GM10266 (cell line): ENCODE measurements around the gene ATXN7L3B.

Source experiments
- DNase-seq: peaks from one replicate; pipeline ENCODE4 v3.0.0; 2012; ENCODE audit errors: extremely low spot score
- TF ChIP-seq, protein P1 (sequence below): IDR thresholded peaks from 2 replicates; pipeline ENCODE4 v1.5.1; 2012; ENCODE audit warnings: mild to moderate bottlenecking, low read depth; ENCODE audit not compliant: control insufficient read depth, insufficient read depth; ENCODE audit errors: missing control alignments

ATXN7L3B gene

DNA sequence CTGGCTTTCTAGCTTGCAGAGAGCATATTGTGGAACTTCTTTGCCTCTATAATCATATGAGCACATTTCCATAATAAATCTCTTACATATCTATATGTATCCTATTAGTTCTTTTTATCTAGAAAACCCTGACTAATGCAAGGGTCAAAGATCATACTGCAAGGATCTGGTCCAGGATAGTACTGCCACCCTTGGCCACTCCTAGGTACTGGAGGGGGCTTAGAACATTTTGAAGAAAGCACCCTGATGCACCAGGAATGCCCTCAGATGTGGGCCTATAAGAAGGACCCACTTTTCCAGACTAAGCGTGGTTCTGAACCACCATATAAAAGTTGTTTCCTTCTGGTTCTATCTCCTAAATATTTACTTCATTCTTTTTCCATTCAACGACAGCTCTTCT is 14.6 kb downstream of the ATXN7L3B start:
- DNase-seq: no peak
- TF ChIP-seq, protein P1, sequence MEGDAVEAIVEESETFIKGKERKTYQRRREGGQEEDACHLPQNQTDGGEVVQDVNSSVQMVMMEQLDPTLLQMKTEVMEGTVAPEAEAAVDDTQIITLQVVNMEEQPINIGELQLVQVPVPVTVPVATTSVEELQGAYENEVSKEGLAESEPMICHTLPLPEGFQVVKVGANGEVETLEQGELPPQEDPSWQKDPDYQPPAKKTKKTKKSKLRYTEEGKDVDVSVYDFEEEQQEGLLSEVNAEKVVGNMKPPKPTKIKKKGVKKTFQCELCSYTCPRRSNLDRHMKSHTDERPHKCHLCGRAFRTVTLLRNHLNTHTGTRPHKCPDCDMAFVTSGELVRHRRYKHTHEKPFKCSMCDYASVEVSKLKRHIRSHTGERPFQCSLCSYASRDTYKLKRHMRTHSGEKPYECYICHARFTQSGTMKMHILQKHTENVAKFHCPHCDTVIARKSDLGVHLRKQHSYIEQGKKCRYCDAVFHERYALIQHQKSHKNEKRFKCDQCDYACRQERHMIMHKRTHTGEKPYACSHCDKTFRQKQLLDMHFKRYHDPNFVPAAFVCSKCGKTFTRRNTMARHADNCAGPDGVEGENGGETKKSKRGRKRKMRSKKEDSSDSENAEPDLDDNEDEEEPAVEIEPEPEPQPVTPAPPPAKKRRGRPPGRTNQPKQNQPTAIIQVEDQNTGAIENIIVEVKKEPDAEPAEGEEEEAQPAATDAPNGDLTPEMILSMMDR: no peak

DNA sequence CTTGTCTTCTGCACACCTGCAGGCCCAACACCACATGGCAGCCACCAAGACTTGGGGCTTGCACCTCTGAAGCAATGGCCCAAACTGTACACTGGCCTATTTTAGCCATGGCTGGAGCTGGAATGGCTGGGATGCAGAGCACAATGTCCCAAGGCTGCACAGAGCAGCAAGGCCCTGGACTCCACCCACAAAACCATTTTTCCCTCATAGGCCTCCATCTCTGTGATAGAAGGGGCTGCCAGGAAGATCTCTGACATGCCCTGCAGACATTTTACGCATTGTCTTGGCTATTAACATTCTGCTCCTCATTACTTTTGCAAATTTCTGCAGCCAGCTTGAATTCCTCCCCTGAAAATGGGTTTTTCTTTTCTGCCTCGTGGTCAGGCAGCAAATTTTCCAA is 22.1 kb downstream of the ATXN7L3B start:
- DNase-seq: no peak
- TF ChIP-seq, protein P1: no peak

DNA sequence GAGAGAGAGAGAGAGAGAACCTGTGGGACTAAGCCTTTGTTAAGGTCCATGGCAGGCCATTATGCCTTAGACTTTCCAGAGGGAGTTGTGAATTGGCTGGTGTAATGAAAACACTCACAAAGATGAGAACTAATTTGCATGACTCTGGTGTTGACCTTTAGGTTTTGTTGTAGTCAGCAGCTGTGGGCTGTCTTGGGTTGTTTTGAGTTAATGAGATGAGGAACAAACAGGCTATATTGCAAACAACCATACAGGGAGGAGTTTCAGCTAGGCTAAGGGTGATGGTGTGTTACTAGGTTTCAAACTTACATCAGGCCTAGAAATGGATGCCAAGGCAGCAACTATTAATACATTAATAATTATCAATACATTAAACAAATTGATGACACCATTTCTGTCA is 26.3 kb downstream of the ATXN7L3B start:
- TF ChIP-seq, protein P1: no peak
- DNase-seq: no peak

DNA sequence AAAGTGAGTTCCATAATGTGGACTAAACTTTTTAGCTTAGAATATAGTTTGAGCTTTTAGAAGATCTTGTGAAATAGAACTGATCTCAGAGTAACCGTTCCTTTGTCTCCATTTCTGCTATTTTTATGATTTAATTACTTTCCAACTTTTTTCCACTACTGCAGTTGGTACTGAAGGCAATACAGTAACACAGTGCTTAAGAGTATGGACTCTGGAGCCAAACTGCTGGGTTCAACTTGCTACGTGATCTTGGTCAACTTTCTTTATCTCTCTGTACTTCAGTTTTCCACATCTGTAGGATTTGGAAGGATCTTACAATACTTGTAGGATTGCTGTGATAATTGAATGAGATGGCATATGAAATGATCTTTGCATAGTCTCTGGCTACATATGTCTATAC is 40.9 kb downstream of the ATXN7L3B start:
- DNase-seq: no peak
- TF ChIP-seq, protein P1: no peak

DNA sequence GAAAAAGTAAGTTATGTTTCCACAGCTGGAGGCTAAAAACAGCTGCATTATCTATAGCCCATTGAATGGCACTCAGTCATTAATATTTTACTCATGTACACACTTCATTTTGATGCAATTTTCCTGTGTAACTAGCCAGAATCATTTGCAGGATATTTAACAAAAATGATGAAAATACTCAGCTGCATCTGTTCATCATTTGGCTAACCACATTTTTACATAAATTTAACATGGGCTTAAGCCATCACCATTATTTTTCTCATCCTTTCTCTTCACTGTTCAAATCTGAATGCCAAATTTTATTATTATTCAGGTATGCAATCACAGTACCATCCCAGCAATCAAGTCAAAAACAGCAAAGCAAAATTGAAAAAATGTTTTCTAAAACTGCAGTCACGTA is 41.8 kb downstream of the ATXN7L3B start:
- no peak for DNase-seq
- TF ChIP-seq, protein P1: no peak

DNA sequence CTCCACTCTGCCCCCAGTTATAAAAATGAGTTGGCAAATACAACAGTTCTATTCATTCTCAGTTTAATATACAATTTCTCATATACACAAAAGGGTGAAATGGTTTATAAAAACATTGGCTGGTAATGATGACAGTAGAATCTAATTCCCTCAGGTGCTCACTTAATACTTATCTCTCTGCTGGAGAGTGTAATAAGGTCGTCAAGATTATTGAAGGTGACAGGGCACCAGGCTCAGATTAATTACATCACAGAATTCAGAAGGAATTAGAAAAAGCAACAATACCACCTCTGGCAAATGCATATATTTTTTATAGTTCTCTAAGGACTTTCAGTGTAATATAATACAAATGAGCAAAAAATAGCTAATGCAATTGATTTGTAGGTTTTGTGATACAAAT is 42.3 kb downstream of the ATXN7L3B start:
- TF ChIP-seq, protein P1: no peak
- DNase-seq: no peak

DNA sequence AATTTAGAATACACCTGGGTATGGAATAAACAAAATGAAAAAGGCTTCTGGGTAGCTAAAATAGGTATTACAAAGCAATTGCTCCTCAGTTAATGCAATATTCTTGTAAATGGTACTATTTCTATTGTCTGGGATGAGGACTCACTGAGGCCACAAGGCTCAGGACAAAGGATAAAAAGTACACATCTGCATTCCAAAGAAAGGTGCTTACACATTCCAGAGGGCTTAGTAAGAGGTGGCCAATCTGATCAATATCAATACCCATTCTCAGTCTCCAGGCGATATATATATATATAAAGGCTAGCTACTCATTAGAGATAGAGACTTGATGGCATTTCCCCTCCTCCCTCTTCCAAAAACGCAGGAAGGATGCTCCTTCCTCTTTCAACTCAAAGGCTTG is 43.8 kb downstream of the ATXN7L3B start:
- DNase-seq: no peak
- TF ChIP-seq, protein P1: no peak
